GM12891 (cell line): ENCODE results near the gene DSP.

ENCODE experiments used
- POLR2A ChIP-seq: IDR thresholded peaks from 2 replicates; pipeline ENCODE4 v1.6.1; 2011; ENCODE audit warnings: low read depth, low read length, control low read depth
- POLR2AphosphoS5 ChIP-seq: IDR thresholded peaks from 2 replicates; pipeline ENCODE4 v1.6.1; 2011; ENCODE audit warnings: low read depth, low read length, control low read depth
- TAF1 ChIP-seq: IDR thresholded peaks from 2 replicates; pipeline ENCODE4 v1.6.1; 2011; ENCODE audit warnings: low read depth, low read length, control low read depth

GRCh38 chr6:7515363-7515762 is 26.1 kb upstream of the DSP start:
- no peak for TF ChIP-seq POLR2AphosphoS5
- no peak for TF ChIP-seq POLR2A
- TF ChIP-seq TAF1 = no peak
